Epithelial cell of umbilical artery (primary cell): ENCODE data around the gene PRR7. TPM values are rescaled to one million over a fixed set of nuclear protein-coding genes. Genes with fewer than 3 reads are reported as not detected.

Source experiments
- total RNA-seq: library from RNA; depleted of rRNA; stranded (reverse); fragments of >200 nt; gene quantifications from 2 replicates; pipeline ENCODE4 v1.2.3, GENCODE V29; 2014

The PRR7 gene, protein sequence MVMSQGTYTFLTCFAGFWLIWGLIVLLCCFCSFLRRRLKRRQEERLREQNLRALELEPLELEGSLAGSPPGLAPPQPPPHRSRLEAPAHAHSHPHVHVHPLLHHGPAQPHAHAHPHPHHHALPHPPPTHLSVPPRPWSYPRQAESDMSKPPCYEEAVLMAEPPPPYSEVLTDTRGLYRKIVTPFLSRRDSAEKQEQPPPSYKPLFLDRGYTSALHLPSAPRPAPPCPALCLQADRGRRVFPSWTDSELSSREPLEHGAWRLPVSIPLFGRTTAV
- total RNA-seq: 5.8 and 10.8 TPM in 2 replicates

DNA sequence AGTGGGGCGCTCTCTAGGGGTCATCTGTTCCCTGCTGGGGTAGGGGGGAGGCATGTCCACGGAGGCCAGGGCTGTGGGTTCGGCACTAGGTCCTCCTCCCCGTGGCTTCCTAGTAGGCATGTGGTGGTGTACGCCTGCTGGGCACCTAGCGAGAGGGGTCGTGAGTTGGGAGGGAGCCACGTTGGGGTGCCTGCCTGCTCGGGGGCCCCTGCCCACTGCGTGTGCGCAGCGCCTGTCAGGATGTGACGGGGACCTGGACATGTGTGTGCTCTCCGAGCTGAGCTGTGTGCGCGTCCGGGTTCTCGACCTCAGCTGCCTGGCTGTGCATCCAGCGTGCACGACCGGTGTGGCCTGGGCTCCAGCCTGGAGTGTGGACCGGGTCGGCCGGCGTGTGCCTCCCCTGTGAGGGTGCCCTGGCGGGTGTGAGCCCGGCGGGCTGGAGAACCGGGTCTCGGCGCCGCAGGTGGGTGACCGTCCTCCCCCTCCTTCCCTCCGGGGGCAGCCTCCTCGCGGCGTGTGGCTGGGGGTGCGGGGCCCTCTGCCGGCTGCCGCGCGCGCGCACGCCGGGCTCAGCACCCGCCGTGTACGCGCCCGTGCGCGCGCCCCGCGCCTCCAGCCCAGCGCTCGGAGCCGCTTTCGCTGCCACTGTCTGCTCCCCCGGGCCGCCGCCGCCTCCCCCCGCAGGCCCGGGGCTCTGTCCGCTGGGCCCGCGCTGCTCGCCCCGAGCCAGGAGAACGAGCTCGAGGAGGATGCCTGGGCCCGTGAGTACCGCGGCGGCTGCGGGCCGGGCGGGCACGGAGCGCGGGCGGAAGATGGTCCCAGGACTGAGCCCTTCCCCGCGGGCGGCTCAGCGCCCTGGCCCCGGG is at the start of gene PRR7:
TSS of gene PRR7 (plus strand) at position 615 of the 866 bp plus-strand sequence. CDS start 8,254 bp downstream, outside the sequence.

DNA sequence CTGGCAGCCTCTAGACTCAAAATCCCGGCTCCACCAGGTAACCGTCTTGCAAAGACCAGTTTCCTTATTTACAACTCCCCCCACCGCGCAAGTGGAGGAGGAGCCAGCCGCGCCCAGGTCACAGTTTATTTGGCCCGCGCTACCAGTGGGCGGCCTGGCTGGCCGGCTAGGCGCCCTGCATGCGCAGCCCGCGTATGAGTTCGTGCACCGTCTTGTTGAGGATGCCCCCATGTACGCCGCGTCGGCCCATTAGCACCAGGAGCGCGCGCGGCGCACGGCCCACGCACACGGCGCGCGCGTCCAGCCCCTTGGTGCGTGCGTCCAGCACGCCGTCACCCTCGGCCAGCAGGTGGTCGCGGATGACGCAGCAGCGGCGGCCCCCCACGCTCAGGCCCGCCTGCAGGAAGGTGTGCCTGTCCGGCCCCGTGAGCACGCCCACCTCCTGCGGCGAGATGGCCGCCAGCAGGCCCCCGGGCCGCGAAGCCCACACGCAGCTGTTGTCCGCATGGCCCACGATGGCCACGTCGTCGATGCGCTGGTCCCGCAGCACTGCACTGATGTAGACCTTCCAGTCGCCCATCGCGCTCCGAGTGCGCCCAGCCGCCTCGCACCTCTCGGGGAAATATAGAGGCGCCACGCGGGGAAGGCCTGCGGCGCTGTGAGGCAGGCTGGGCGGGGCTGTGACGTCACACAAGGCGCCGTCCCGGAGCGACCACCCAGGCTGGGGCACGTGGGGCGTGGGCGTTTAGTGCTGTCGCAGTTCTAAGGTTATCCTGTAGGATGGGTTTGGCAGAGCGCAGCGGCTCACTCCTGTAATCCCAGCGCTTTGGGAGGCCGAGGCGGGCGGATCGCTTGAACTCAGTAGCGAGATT is 46.4 kb upstream of the PRR7 start, which contains the start of gene PFN3:
TSS of gene PFN3 (minus strand) at position 665 of the 872 bp plus-strand sequence. CDS start at position 580, 85 bp downstream.

DNA sequence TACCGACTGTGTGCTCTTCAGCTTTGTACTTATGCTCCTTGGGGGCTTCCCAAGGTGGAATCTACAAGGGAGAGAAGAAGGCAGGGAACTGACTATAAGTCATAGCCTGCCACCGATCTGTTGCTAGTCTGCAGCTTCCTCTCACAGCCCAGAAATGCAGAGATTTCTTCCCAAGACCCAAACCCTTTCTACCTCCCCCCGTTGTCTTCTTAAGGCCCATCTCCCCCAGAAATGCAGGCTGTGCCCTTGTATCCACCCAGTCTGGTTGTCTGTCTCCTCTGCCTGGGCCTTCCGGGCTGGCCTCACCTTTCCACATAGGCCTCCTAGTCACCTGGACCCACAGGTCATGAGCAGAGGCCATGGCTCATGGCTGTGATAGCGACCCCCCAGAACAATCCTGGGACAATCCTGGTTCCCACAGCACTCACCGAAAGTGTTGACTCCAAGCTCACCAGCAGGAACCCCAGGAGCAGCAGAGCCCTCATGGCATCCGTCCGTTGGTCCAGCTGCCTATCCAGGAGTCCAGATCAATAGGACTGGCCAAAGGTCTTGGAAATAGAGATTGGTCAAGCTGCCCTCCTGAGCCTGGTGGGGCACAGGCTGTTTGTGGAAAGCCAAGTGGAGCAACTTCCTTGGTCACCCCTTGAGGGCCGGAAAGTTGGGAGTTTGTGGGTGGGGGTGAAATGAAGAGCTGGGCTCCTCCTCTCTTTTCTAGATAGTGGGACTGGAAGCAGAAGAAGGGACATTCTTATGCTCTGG is 37.4 kb upstream of the PRR7 start, which contains the start of gene F12:
TSS of gene F12 (minus strand) at position 522 of the 759 bp plus-strand sequence. CDS start at position 485, 37 bp downstream.

DNA sequence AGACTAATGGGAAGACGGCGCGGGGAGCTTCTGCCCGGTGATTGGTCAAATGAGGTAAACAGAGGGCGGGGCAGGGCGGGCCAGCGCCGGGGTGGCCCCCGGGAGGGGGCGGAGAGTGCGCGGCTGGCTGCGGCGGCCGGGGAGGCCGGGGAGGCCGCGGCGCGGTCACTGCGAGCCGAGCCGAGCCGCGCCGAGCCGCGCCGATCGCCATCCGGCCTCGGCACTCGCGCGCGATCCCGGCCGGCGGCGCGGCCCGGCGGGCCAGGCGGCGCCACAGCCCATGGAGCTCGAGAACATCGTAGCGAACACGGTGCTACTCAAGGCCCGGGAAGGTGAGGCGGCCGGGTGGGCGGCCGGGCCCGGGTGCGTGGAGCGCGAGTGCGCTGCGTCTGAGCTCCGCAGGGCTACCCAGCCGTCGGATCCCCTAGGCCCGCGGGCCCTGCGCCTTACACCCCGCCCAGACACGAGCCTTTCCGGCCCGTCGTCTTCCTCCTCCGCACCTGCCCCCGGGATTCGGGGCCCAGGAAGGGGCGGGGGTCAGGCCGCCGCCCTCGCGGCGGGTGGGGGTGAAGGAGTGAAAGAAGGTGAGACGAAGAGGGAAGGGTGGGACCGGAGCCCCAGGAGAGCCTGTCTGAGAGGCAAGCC is 19.9 kb upstream of the PRR7 start, which contains the start of gene GRK6:
TSS of gene GRK6 (plus strand) at position 111 of the 645 bp plus-strand sequence. CDS start at position 281, 170 bp downstream.

DNA sequence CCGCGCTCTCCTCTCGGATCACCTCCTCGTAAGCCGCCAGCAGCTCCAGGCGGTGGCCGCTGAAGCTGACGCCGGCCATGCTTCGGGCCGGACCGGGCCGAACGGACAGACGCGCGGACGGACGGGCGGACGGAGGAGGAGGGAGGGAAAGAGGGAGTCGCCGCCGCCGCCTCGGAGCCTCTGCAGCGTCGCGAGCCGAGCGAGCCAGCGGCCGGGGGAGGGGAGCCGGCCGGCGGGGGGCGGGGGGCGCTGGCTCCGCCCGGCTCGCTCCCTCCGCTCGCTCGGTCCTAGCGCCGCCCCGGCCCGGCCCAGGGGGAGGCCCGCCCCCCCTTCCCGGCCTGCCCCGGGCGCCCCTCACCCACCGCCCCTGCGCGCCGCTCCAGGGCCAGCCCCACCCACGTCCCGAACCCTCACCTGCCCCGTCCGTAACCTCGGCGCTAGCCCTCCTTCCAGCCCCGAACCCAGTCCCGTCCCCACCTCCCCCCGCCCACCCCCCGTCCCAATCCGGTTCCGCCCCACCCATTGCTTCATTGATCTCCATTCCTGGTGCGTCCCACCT is 26.9 kb downstream of the PRR7 start, which contains the start of gene DBN1:
TSS of gene DBN1 (minus strand) at position 192 of the 559 bp plus-strand sequence. CDS start at position 79, 113 bp downstream.

DNA sequence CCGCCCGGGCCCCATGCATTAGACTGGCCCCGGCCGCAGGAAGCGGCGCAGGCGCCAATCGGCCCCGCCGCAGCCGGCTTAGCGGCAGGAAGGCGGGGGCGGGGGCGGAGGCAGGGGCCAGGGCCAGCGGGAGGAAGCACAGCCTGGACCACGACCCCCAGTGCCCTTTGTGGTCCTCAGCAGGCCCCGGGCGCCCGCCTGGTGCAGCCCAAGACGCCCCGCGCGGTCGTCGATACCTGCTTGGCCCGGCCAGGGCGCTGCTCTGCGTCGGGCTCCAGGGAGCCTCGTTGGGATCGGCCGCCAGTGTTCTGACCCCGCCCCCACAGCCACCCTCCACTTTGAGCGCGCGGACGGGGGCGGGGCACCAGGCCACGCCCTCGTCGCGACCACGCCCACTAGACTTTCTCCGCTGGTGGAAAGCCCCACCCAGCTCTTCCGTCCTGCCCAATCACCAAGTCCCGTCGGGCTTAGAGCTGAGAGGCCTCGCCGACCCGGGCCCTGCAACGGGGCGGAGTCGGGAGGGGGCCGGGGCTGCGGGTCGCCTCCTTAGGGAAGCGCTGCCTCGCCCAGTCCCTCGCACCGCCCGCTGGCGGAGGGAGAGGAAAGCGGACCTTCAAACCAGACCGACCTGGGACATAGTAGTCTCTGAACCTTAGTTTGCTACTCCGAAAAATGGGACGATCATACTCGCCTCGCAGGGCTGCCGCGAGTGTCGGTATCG is 50.8 kb downstream of the PRR7 start, which contains the start of gene PDLIM7:
TSS of gene PDLIM7 (minus strand) at position 313 of the 721 bp plus-strand sequence. CDS start 1,092 bp downstream, outside the sequence.

Other genes with a start within 250 kb of the PRR7 start
- 15.6 and 20.5 TPM in 2 replicates for gene RAB24, start 143.1 kb upstream of the PRR7 start, total RNA-seq
- gene PRELID1, start 143.0 kb upstream of the PRR7 start, total RNA-seq: 156 and 217 TPM in 2 replicates
- gene MXD3, start 134.9 kb upstream of the PRR7 start, total RNA-seq: 14.0 and 39.8 TPM in 2 replicates
- gene LMAN2, start 95.1 kb upstream of the PRR7 start, total RNA-seq: 441 and 442 TPM in 2 replicates
- gene RGS14, start 88.9 kb upstream of the PRR7 start, total RNA-seq: 5.2 and 7.5 TPM in 2 replicates
- not detected in 2 replicates for gene SLC34A1, start 62.4 kb upstream of the PRR7 start, total RNA-seq
- gene PFN3, start 46.2 kb upstream of the PRR7 start, total RNA-seq: not detected in 2 replicates
- 1.3 and 1.7 TPM in 2 replicates for gene F12, start 37.2 kb upstream of the PRR7 start, total RNA-seq
- 27.0 and 31.0 TPM in 2 replicates for gene GRK6, start 20.1 kb upstream of the PRR7 start, total RNA-seq
- gene DBN1, start 26.8 kb downstream of the PRR7 start, total RNA-seq: 152 and 161 TPM in 2 replicates
- 54.4 and 99.4 TPM in 2 replicates for gene PDLIM7, start 50.8 kb downstream of the PRR7 start, total RNA-seq
- 0.65 and 3.6 TPM in 2 replicates for gene DOK3, start 63.0 kb downstream of the PRR7 start, total RNA-seq
- 84.5 and 96.1 TPM in 2 replicates for gene DDX41, start 70.1 kb downstream of the PRR7 start, total RNA-seq
- 11.7 and 13.1 TPM in 2 replicates for gene FAM193B, start 107.7 kb downstream of the PRR7 start, total RNA-seq
- gene TMED9, start 145.4 kb downstream of the PRR7 start, total RNA-seq: 215 and 232 TPM in 2 replicates
- 31.3 and 35.7 TPM in 2 replicates for gene B4GALT7, start 153.3 kb downstream of the PRR7 start, total RNA-seq